IPS-18a (cell line): ENCODE measurements around the gene ARAP1.

ENCODE experiments used
- H3K27ac ChIP-seq: one replicate; pipeline ENCODE4 v1.5.1; 2013; ENCODE audit warnings: low read length
- H3K27me3 ChIP-seq: one replicate; pipeline ENCODE4 v1.6.1; 2013; ENCODE audit warnings: mild to moderate bottlenecking, low read length; ENCODE audit not compliant: control insufficient read depth, insufficient read depth
- H3K36me3 ChIP-seq: one replicate; pipeline ENCODE4 v1.6.1; 2013; ENCODE audit warnings: low read depth, low read length; ENCODE audit not compliant: control insufficient read depth
- H3K4me1 ChIP-seq: one replicate; pipeline ENCODE4 v1.6.1; 2013; ENCODE audit warnings: low read depth, low read length; ENCODE audit not compliant: control insufficient read depth
- H3K4me3 ChIP-seq: one replicate; pipeline ENCODE4 v1.5.1; 2013; ENCODE audit warnings: low read length
- H3K9ac ChIP-seq: one replicate; pipeline ENCODE4 v1.6.1; 2013; ENCODE audit warnings: mild to moderate bottlenecking, low read length, moderate library complexity
- H3K9me3 ChIP-seq: one replicate; pipeline ENCODE4 v1.6.1; 2013; ENCODE audit warnings: low read depth, low read length; ENCODE audit not compliant: control insufficient read depth

The ARAP1 gene

DNA sequence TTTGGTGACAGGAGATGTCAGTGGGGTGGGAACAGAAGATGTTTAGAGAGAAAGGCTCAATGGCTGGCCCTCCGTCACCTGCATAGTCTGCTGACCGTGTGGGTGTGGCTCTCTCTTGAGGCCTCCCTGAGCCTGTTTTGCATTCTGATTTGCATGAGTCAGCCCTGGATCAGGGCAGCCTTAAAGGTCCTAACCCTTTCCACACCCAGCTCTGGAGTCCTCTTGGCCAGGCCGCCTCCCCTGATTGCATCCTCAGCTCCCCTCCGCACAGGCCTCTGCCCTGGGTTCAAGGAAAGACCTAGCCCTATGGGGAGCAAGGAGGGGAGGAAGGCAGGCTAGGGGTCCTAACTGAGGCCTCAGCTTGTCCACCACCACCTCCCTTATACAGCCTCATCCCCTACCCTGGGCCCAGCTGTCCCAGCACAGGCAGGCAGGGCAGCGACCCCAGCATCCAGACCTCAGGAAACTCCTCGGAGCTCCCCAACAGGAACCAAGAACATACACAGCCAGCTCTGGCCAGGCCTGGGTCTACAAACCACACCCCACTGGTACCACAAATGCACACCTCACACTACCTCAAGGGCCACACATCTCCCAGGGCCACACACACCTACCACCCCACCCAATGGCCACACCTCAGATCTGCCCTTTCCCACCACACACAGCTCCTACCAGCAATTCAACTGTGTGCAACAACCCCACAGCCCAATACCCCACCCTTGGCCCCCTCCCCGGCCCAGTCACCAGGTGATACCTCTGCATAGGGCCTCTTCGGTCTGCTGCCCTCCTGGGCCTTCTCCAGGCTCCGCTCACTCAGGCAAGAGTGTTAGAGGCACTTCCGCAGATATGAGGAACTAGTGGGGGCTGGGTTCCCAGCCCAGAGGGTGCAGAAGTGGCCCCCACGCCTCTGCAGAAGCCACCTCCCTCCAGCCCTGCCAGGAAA, 13.7 kb downstream of the ARAP1 start:
- Histone ChIP-seq H3K9ac (no peak overlapping the region), H3K27ac (no peak overlapping the region), H3K36me3 (no peaks in the 10 kb centered on the region), H3K9me3 (no peaks in the 10 kb centered on the region), H3K27me3 (no peaks in the 10 kb centered on the region), H3K4me1 (peaks cover 30% of the 10 kb centered on the region), H3K4me3 (no peak overlapping the region)

DNA sequence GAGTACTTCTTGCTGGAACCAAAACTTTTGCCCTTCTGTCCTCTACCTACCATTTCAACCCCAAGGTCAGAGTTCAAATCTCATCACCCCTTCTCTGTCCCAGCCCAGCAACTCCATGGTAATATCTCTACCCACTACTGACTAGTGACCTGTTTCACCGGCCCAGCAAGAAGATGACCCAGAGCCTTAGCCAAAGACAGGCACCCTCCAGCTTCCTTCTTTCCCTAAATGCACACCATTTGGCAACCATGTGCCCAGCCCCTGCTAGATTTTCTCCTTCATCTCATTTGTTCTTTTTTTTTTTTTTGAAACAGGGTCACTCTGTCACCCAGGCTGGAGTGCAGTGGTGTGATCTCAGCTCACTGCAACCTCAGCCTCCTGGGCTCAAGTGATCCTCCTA, 14.9 kb downstream of the ARAP1 start:
- H3K9ac ChIP-seq: no peak overlapping the region
- H3K9me3 ChIP-seq: no peaks in the 10 kb centered on the region
- peaks cover 30% of the 10 kb centered on the region for H3K4me1 ChIP-seq
- no peak overlapping the region for H3K4me3 ChIP-seq
- no peaks in the 10 kb centered on the region for H3K27me3 ChIP-seq
- no peak overlapping the region for H3K27ac ChIP-seq
- no peaks in the 10 kb centered on the region for H3K36me3 ChIP-seq

DNA sequence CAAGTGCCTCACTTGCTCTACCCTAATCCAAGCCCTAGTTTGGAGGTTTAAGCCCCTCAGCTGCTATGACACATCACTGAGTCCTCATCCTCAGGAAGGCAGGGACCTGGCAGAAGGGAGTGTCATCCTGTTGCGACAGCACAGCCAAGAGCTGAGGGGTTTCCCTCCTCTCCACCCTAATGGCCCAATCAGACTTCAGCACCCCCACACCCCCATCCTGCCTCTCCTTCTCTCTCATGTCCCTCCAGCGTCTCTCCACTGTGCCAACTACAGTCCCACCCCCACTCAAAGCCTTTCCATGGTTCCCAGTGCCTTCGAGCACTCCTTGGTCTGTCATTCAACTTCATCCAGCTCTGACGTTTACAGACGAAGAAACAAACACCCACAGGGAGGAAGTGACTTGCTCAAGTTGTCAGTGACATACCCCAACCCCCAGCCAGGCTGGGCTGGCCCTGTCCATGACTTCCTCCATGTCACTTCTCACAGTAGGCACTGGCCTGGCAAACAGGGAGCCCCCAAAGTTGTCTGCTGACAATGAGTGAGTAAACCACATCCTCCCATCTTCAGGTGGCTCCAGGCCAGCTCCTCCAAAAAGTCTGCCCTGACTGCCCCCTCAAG, 15.6 kb downstream of the ARAP1 start:
- H3K9me3 ChIP-seq: no peaks in the 10 kb centered on the region
- peaks cover 25% of the 10 kb centered on the region for H3K4me1 ChIP-seq
- H3K4me3 ChIP-seq: no peak overlapping the region
- no peaks in the 10 kb centered on the region for H3K27me3 ChIP-seq
- no peak overlapping the region for H3K9ac ChIP-seq
- no peak overlapping the region for H3K27ac ChIP-seq
- H3K36me3 ChIP-seq: no peaks in the 10 kb centered on the region

DNA sequence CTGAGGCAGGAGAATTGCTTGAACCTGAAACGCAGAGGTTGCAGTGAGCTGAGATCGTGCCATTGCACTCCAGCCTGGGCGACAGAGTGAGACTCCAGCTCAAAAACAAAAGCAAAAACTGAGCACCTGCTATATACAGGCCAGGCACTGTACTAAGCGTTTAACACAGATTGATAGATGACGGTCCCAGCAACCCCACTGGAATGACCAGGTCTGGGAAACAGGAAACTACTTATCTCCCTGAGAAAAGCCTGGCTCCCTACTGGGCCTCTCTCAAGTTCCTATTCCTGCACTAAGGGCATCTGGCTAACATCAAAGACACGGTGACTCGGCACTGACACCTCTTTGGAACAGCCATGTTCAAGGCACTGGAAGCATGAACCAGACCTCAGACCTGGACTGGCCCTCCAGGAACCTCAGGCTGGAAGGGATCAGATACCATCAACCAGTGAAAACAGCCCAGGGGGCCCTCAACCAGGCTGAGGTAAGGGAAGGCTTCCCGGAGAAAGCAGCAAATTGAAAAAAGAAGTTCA, 16.6 kb downstream of the ARAP1 start:
- no peak overlapping the region for H3K27ac ChIP-seq
- no peak overlapping the region for H3K4me3 ChIP-seq
- H3K4me1 ChIP-seq: peaks cover 18% of the 10 kb centered on the region
- no peaks in the 10 kb centered on the region for H3K9me3 ChIP-seq
- H3K27me3 ChIP-seq: no peaks in the 10 kb centered on the region
- no peaks in the 10 kb centered on the region for H3K36me3 ChIP-seq
- no peak overlapping the region for H3K9ac ChIP-seq

DNA sequence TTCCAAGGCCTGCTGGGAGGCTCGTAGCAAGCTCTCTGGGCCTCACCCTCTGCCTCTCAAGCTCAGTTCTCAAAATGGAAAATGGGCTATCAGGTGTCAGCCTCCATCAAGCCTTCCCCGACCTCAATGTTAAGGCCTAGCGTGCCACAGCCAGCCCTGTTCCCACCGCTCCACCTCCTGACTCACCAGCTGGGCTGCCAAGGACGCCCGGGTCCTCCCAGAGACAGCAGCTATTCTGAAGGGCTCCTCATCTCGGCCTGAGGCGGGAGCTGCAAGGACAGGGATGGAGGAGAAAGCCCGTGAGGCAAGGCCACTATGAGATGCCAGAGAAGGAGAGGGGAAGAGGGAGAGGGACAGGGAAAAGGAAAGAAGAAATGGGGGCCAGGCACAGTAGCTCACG, 19.9 kb downstream of the ARAP1 start:
- H3K27ac ChIP-seq: no peak overlapping the region
- no peaks in the 10 kb centered on the region for H3K9me3 ChIP-seq
- H3K27me3 ChIP-seq: no peaks in the 10 kb centered on the region
- peaks cover 25% of the 10 kb centered on the region for H3K4me1 ChIP-seq
- no peak overlapping the region for H3K9ac ChIP-seq
- H3K4me3 ChIP-seq: no peak overlapping the region
- H3K36me3 ChIP-seq: no peaks in the 10 kb centered on the region

DNA sequence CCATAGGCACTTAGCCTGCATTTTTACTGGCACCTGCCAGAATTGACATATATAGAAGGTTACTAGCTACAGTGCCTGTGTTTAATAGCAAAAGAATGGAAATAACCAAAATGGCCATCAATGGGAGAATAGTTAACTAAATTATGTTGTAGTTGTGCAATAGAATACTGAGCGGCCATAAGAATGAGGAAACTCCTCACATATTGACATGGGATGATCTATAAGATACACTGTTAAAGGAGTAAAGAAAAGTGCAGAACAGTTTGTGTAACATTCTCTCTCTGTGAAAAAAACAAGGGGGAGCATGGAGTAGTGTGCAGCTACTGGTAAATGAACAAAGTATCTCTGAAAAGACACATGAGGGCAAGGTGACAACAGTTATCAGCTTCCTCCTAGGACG, 21.5 kb downstream of the ARAP1 start:
- Histone ChIP-seq H3K27ac (no peak overlapping the region), H3K4me3 (no peak overlapping the region), H3K27me3 (no peaks in the 10 kb centered on the region), H3K9ac (no peak overlapping the region), H3K9me3 (no peaks in the 10 kb centered on the region), H3K36me3 (no peaks in the 10 kb centered on the region), H3K4me1 (peaks cover 14% of the 10 kb centered on the region)

DNA sequence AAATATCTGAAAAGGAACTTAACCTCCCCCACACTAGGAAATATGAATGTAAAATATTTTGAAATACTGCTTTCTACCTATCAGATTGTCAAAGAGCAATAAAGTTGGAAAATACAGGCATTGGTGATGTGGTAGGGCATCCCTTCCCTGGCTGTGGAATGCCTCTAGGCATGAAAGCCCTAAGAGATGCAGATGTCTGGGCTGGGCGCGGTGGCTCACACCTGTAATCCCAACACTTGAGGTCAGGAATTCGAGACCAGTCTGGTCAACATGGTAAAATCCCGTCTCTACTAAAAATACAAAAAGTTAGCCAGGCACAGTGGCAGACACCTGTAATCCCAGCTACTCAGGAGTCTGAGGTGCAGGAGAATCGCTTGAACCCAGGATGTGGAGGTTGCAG, 22.0 kb downstream of the ARAP1 start:
- Histone ChIP-seq H3K27ac (no peak overlapping the region), H3K4me1 (peaks cover 9% of the 10 kb centered on the region), H3K27me3 (no peaks in the 10 kb centered on the region), H3K9me3 (no peaks in the 10 kb centered on the region), H3K9ac (no peak overlapping the region), H3K4me3 (no peak overlapping the region), H3K36me3 (no peaks in the 10 kb centered on the region)

DNA sequence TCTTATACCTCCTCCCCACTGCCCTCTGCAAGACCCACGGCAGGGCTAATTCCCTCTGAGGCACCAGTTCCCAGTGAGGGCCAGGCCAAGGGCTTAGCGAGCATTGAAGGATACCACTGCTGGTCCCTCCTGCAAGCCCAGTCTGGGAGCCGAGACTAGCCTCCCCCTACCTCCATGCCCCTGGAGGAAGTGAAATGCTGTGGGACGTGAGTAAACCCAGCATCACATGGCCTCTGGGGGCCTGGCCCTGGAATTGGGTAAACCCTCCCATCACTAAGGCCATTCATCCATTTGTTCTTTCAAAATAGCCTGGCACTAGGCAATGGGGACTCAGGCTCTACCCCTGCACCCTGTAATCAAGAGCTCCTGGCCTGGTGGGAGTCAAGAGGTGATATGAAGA, 24.7 kb downstream of the ARAP1 start:
- Histone ChIP-seq H3K4me3 (no peak overlapping the region), H3K27ac (no peak overlapping the region), H3K9me3 (no peaks in the 10 kb centered on the region), H3K27me3 (no peaks in the 10 kb centered on the region), H3K9ac (no peak overlapping the region), H3K36me3 (no peaks in the 10 kb centered on the region), H3K4me1 (peaks cover 9% of the 10 kb centered on the region)

DNA sequence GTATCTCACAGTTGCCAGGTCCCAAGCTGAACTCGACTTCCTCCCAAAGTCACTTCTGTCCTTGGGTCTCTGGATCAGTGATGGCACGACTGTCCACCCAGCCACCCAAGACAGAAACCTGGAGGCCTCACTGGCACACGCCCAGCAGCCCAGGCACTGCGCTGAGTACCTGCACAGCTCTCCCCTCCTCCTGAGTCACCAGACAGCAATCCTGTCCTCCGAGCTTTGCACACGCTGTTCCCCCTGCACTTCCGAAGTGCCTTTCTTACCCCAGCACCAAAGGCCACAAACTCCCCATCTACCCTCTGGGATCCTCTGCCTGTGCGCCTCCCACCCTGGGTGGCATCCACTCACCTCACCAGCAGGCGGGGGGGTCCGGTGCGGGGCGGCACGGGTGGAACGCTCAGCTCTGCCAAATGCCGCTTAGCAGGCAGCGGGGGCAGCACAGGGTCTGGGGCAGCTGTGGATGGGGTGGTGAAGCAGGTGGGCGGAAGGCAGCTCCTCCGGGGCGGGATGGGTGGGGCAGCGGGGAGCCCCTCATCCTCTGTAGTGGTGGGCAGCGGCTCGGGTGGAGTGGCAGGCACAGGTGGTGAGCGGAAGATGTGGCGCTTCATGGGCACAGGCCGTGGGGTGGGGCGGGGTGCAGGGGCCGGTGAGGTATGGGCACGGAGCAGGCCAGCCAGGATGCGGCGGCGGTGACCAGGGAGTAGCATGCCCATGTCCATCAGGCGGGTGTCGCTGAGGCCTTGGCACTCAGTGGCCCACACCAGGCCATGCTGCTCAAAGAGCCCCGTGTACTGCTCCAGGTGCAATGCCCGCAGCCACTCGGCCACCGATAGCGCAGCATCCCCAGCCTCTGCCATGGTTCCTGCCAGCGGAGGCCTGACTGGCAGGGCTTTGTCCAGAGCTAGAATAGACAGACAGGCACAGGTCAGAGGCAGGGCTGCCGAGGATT, 25.7 kb downstream of the ARAP1 start:
- H3K27me3 ChIP-seq: no peaks in the 10 kb centered on the region
- H3K36me3 ChIP-seq: no peaks in the 10 kb centered on the region
- H3K27ac ChIP-seq: no peak overlapping the region
- no peak overlapping the region for H3K9ac ChIP-seq
- no peak overlapping the region for H3K4me3 ChIP-seq
- no peaks in the 10 kb centered on the region for H3K9me3 ChIP-seq
- H3K4me1 ChIP-seq: peaks cover 9% of the 10 kb centered on the region

DNA sequence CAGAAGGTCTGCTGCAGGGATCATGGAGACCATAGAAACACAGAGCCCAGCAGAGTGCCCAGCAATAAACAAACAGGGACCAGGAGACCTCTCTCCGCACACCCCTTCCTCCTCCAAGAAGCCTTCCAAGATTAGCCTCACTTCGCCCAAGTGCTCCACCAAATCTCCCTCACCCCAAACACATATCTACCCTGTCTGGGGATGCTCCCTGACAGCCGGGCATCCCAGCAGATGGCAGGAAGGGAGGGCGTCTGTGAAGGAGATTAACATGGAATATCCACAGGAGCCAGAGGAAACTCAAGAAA, 26.5 kb downstream of the ARAP1 start:
- H3K4me3 ChIP-seq: no peak overlapping the region
- H3K4me1 ChIP-seq: peaks cover 8% of the 10 kb centered on the region
- H3K27ac ChIP-seq: no peak overlapping the region
- no peak overlapping the region for H3K9ac ChIP-seq
- no peaks in the 10 kb centered on the region for H3K27me3 ChIP-seq
- no peaks in the 10 kb centered on the region for H3K36me3 ChIP-seq
- H3K9me3 ChIP-seq: no peaks in the 10 kb centered on the region
